Vein endothelial cell (primary cell): ENCODE measurements around the gene CLEC4C. TPM values are rescaled to one million over a fixed set of nuclear protein-coding genes. Genes with fewer than 3 reads are reported as not detected.

Source experiments
- small RNA-seq: library from RNA; depleted of rRNA; stranded (forward); fragments of <200 nt; gene quantifications from one replicate; pipeline ENCODE3, GENCODE V24; 2012
- total RNA-seq: library from RNA; depleted of rRNA; stranded (reverse); fragments of >200 nt; gene quantifications from 2 replicates; pipeline ENCODE4 v1.2.3, GENCODE V29; 2012

CLEC4C gene
- total RNA-seq: not detected in 2 replicates

GRCh38 chr12:7747246-7747645 lies at the start of gene CLEC4C:
Gene CLEC4C (minus strand): TSS chr12:7747375. CDS start chr12:7747348, 27 bp downstream.

GRCh38 chr12:7788884-7789528 lies 41.8 kb upstream of the CLEC4C start, which contains the start of gene NANOG:
Gene NANOG (plus strand): TSS chr12:7789402. CDS start chr12:7789615, 213 bp downstream.

GRCh38 chr12:7711133-7711532 lies 36.0 kb downstream of the CLEC4C start, which contains the start of gene DPPA3:
Gene DPPA3 (plus strand): TSS chr12:7711433. CDS start chr12:7711571, 138 bp downstream.

GRCh38 chr12:7695566-7696197 lies 51.5 kb downstream of the CLEC4C start, which contains the start of gene GDF3:
Gene GDF3 (minus strand): TSS chr12:7695775. CDS start chr12:7695728, 47 bp downstream.

Small RNAs within 50 kb of the gene (small RNA-seq; reads per million reads assigned to genes)
- gene RF00019: not detected

Other genes with a start within 250 kb of the CLEC4C start
- gene CD163, start 243.6 kb downstream of the CLEC4C start, total RNA-seq: not detected in 2 replicates
- gene APOBEC1, start 81.5 kb downstream of the CLEC4C start, total RNA-seq: not detected in 2 replicates
- gene GDF3, start 51.6 kb downstream of the CLEC4C start, total RNA-seq: 0.96 and 1.6 TPM in 2 replicates
- not detected in 2 replicates for gene DPPA3, start 35.9 kb downstream of the CLEC4C start, total RNA-seq
- not detected in 2 replicates for gene NANOGNB, start 17.8 kb upstream of the CLEC4C start, total RNA-seq
- gene NANOG, start 42.0 kb upstream of the CLEC4C start, total RNA-seq: not detected in 2 replicates
- not detected in 2 replicates for gene SLC2A14, start 125.5 kb upstream of the CLEC4C start, total RNA-seq
- 28.2 and 35.6 TPM in 2 replicates for gene SLC2A3, start 188.8 kb upstream of the CLEC4C start, total RNA-seq